SIG-M5 (cell line): ENCODE results near the gene APMAP.
"Not testable (repeated sequence)": the region's sequence is repeated elsewhere in the genome, so short reads cannot be mapped to it uniquely, and the experiment has no call there.

Source experiments
- DNase-seq: peaks from one replicate; lab custom pipeline; 2025; lab: John Stamatoyannopoulos, UW

The APMAP gene

DNA sequence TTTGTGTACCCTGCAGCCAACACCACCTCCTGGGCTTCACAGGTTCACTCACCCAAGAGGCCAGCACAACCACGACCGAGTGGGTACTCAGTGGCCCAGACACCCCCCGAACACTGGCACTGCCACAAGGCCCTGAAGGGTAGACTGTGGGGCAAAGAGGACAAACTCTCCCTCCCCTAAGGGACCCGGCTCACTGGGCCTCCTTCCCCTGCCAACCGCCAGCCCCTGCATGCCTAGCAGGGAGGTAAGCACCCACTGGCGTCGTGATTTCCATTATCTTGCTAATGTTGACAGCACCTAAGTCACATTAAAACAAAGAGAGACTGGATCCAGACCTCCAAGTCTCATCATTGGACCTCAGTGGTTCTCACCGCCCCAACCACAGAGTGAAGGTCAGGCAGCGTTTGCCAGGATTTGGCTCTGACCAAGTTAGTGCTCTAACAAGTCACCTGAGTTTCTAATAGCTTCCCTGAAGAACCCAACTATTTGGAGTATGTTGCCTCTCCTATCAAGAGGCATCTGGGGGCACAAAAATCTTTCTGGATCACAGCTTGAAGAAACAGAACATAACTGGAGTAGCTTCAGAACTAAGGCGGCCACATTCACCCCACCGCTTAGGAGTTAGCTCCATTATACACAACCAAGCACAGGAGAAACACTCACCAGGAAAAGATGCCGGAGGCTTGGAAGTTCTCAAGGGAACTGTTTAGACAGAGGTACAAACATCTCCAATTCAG is 14.0 kb upstream of the APMAP start:
- DNase-seq, result no peak

GRCh38 chr20:25005661-25006060 is 13.1 kb upstream of the APMAP start:
- DNase-seq, result no peak

- DNase-seq, result no peak
Measured at GRCh38 chr20:25005220-25005619, 12.7 kb upstream of the APMAP start.

GRCh38 chr20:25003002-25003401 is 10.5 kb upstream of the APMAP start:
- no peak for DNase-seq

GRCh38 chr20:25001323-25001722 is 8.8 kb upstream of the APMAP start:
- not testable (repeated sequence) for DNase-seq

DNA sequence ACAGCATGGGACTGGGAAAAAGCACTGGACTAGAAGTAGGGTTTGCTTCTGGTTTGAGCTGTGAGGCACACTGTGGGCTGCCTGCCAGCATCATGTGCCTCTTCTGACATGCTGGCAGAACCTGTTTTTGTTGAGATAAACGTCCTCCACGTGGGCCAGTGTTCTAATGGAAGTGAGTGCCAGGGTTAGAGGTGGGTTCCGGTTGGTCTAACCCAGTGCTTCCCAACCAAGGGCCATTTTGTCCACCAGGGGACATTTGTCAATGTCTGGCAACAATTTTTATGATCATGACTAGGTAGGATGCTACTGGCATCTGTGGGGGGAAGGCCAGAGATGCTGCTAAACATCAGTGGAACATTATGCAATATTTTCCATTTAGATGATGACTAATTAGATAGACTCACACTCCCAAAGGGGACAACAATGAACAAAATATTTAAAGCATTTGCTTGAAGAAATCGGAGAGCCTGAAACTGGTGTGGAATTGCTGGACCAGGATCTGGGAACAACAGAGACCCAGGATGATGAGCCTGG is 7.8 kb upstream of the APMAP start:
- DNase-seq, result no peak

DNA sequence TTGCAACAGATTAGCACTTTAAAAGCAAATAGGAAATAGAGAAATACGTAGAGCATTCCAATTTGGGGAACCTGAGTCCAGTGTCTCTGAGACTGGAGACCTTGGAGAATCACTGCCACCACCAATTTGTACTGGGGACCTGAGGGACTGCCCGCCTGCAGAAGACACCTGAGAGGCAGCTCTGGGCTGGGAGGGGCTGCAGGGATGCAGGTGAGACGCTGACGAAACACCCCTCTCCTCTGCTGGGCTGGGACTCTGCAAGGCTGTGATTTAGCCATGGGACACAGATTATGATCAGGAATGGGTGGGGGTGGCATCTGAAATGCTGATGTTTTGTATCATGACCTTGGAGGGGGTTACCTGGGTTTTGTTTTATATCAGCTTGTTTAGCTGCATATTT is 7.0 kb upstream of the APMAP start:
- no peak for DNase-seq

DNA sequence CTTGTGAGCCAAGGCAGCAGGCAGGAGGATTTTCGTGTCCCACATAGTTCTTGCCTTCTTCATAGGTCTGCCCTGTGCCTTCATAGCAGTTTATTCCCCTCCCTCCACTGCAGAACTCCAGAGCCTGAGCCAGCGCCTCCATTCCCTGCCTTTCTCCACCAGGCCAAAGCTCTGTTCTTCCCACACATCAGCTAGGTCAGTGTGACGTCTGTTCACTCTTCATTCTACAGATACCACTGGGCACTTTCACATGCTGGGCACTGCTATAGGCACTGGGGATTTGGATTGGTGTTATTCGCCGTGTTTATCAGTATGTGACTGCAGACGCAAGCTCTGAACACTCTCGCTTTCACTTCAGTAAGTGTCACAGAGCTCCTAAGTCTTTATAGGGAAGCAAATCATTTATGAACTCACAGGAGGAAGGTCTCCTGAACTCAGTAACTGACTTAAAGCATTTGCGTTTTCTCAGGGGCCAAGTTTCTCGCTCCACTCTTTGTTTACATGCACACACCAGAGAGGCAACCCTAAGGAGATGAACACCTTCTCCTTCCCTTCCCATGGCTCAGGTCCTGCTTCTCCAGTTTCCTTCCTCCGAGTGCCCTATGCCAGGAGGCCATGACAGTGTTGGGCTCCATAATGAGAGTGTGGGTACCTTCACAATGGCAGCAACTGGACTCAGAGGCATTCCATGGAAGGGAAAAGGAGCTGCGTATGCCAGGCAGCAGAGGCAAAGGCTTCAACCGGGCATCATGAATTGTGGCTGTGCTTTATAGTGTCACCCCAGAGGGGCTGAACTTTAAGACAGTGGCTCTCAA is 6.3 kb upstream of the APMAP start:
- no peak for DNase-seq

DNA sequence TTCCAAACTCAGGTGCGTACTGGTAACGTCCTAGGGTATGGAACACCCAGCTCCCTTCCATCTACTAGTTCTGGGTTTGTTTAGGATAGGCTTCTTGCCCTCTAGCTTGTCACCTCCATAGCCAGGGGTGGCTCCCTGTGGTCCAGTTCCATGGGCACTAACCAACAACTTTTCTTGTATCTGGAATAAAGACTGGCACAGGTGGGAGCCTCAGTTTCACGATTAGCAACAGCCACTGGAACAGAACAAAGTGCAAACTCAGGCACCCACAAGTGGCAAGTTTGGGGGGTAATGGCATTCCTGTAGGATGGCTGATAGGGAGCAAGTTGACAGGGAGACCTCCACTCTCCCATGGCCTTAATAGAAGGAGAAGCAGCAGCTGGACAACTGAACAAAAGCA is 5.6 kb upstream of the APMAP start:
- DNase-seq, result no peak

- no peak for DNase-seq
Measured at GRCh38 chr20:24996449-24997377, 4.2 kb upstream of the APMAP start.

- no peak for DNase-seq
Measured at GRCh38 chr20:24995741-24996448, 3.3 kb upstream of the APMAP start.

DNA sequence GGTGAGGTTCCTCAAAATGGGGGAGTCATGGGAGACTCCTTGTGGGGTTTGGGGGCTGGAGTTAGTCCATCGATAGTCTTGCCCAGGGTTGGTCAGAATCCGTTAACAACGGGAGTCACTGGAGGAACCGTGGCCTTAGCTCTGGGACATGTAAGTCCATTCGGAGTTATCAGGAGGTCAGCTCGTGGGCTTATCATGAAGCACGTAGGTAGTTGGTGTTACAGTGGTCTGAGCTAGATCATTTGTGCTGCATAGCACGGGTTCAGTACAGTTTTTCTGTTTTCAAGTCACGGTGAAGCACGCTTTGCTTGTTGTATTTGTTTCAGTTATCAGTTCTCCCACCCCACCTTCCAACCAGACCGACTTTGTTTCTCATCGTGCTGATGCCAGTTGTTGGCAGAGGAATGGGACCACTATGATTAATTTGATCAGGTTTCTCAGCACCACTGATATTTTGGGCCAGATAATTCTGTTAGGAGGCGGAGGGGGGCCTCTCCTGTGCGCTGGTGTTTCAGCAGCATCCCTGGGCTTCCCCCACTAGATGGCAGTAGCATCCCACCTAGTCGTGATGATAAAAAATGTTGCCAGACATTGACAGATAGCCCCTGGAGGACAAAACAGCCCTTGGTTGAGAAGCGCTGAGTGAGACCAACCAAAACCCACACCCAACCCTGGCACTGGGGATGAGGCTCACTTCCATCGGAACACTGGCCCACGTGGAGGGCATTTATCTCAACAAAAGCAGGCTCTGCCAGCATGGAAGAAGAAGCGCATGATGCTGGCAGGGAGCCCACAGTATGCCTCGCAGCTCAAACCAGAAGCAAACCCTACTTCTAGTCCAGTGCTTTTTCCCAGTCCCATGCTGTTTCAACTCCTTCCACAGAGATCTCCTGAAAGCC is 2.2 kb upstream of the APMAP start:
- DNase-seq, result no peak

GRCh38 chr20:24994186-24994465 is 1.6 kb upstream of the APMAP start:
- no peak for DNase-seq

- no peak for DNase-seq
Measured at GRCh38 chr20:24993337-24994185, 1.0 kb upstream of the APMAP start.

DNA sequence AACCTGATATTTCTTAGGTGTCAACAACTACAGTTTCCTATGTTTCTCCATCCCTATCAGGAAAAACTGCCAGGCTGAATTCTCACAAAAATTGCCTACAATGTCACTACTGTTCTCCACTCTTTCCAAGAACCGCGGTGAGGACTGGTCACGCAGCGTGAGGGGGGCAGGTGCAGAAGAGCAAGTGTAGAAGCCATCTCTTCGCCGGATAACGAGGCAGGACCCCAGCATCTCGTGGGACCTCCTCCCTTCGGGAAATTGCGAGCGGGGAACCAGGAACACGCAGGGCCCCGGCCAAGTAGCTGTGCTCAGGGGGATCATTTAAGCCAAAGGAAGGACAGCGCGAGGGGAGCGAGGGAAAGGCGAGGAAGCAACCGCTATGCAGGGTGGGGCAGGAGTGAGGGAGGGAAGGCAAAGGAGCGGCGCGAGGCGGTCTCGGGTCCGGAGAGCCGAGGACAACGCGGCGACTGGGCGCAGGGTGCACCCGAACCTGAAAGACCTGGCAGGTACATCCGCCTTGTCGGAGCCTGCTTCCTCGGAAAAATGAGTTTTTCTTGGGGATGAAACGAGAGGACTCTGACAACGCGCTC is 559 bp downstream of the APMAP start:
- no peak for DNase-seq

DNA sequence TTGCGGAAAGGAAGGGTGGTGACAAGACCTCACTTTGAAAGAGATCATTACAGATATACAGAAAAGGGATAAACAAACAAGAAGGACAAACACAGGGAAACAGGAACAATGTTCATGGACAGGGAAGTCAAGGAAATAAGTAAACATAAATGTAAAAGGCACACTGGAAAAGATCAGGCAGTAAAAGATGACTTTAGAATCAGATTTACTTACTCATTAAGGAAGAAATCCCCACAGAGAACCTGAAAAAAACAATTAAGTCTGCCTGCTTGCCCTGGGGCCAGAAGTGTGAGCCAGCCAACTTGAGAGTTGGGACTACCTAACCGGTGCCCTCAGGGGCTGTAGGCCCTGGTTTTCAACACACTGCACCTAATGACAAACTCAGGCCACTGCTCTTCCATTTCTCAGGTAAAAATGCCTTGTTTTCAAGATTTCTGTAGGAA is 1.7 kb downstream of the APMAP start:
- DNase-seq, result no peak

GRCh38 chr20:24989162-24989561 is 3.4 kb downstream of the APMAP start:
- no peak for DNase-seq

GRCh38 chr20:24987873-24988835 is 4.4 kb downstream of the APMAP start:
- DNase-seq, result no peak
